CD4-positive, alpha-beta T cell treated with Interleukin-17A for 4 hours (primary cell): ENCODE data around the gene KLHL29.

Experiments
- DNase-seq: peaks from one replicate; pipeline ENCODE4 v3.0.0-alpha.2; 2020; ENCODE audit warnings: mixed read lengths

KLHL29 gene

GRCh38 chr2:23599667-23600066 is 214.7 kb downstream of the KLHL29 start:
- DNase-seq, result no peak

GRCh38 chr2:23600346-23600745 is 215.4 kb downstream of the KLHL29 start:
- no peak for DNase-seq

- DNase-seq, result no peak
Observed at GRCh38 chr2:23601301-23601965, 216.5 kb downstream of the KLHL29 start.

- DNase-seq, result no peak
Observed at GRCh38 chr2:23602116-23602515, 217.1 kb downstream of the KLHL29 start.

- no peak for DNase-seq
Observed at GRCh38 chr2:23603156-23603555, 218.2 kb downstream of the KLHL29 start.

GRCh38 chr2:23603581-23603980 is 218.6 kb downstream of the KLHL29 start:
- DNase-seq, result no peak

GRCh38 chr2:23604731-23605130 is 219.8 kb downstream of the KLHL29 start:
- no peak for DNase-seq

GRCh38 chr2:23605236-23605635 is 220.3 kb downstream of the KLHL29 start:
- DNase-seq, result no peak

- DNase-seq, result no peak
Observed at GRCh38 chr2:23606196-23606595, 221.2 kb downstream of the KLHL29 start.

GRCh38 chr2:23606968-23607367 is 222.0 kb downstream of the KLHL29 start:
- no peak for DNase-seq

- DNase-seq, result no peak
Observed at GRCh38 chr2:23607925-23608324, 222.9 kb downstream of the KLHL29 start.

- DNase-seq, result no peak
Observed at GRCh38 chr2:23609254-23609653, 224.3 kb downstream of the KLHL29 start.

- DNase-seq, result no peak
Observed at GRCh38 chr2:23611839-23612238, 226.9 kb downstream of the KLHL29 start.

- DNase-seq, result no peak
Observed at GRCh38 chr2:23614701-23615100, 229.7 kb downstream of the KLHL29 start.

GRCh38 chr2:23615216-23616020 is 230.4 kb downstream of the KLHL29 start:
- no peak for DNase-seq

GRCh38 chr2:23616630-23617029 is 231.7 kb downstream of the KLHL29 start:
- no peak for DNase-seq

- DNase-seq, result no peak
Observed at GRCh38 chr2:23617167-23617810, 232.3 kb downstream of the KLHL29 start.

- DNase-seq, result no peak
Observed at GRCh38 chr2:23617811-23618215, 232.8 kb downstream of the KLHL29 start.

GRCh38 chr2:23618265-23618664 is 233.3 kb downstream of the KLHL29 start:
- no peak for DNase-seq

GRCh38 chr2:23618794-23619530 is 234.0 kb downstream of the KLHL29 start:
- DNase-seq, result no peak

GRCh38 chr2:23619941-23620340 is 235.0 kb downstream of the KLHL29 start:
- no peak for DNase-seq

- DNase-seq, result no peak
Observed at GRCh38 chr2:23620841-23621341, 235.9 kb downstream of the KLHL29 start.

- no peak for DNase-seq
Observed at GRCh38 chr2:23621616-23622015, 236.6 kb downstream of the KLHL29 start.
